Measurements from ENCODE around the gene CYP39A1. TPM values are rescaled to one million over a fixed set of nuclear protein-coding genes. Genes with fewer than 3 reads are reported as not detected.
A peak's percentile ranks its signal among the peaks of the same experiment; 100 is the strongest.

Gene CYP39A1
- total RNA-seq, 2 donors from 2014 or later: 6.0 to 6.3 TPM

DNA sequence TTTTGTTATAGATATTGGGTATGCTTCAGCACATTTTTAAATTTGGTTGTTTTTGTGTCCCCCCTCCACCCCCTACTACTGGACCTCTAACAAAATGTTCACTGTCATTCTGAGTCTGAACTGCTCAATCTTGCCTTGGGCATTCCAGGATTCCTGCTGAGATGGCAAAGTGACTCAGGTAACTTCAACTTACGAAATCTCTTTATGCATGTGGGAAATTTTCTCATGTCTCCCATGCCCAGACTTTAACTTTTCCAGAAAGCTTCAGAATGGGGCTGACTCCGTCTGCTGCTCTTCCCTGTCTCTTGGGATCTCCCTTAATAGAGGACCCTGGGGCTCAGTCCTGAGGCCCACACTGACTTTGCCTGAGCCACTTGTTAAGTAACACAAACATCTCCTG lies 14.0 kb downstream of the CYP39A1 start:
- Histone ChIP-seq H3K36me3 (replicated peaks in 1 of 2; ENCODE audit: insufficient read depth in 1 of 2, low read depth in 2 of 2) (no peaks in the 10 kb centered on the region), H3K9me3 (no peaks in the 10 kb centered on the region), H3K27ac (no peak overlapping the region), H3K27me3 (no peaks in the 10 kb centered on the region), H3K4me3 (no peak overlapping the region), H3K4me1 (no peaks in the 10 kb centered on the region)
- 87 to 90% methylated on average over 2 of the region's 2 CpGs for WGBS, 2 donors
- intact Hi-C loops (cut with DNase I): no loop called here
- TF ChIP-seq POLR2A (IDR thresholded peaks at IDR 0.05): no peak
- DNase-seq (no peak), ATAC-seq (no peak)

DNA sequence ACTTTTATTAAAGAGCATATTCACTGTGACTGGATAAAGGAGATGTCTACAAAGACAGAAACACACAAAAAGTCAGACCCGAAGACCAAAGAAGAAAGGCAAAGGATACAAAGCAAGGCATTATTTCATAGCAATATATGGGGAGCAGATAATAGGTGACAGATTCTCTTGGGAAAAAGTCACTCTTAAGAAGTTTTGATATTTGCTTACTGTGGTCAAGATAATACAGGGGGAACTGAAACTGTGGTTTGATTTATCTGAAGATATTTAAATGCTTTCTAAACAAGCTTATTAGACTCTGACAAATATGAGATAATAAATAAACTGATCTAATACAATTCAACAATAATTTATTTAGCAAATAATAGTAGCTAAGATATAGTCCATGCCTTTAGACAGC lies 14.7 kb downstream of the CYP39A1 start:
- no peaks in the 10 kb centered on the region for H3K36me3 ChIP-seq (replicated peaks in 1 of 2; ENCODE audit: insufficient read depth in 1 of 2, low read depth in 2 of 2)
- intact Hi-C loops (cut with DNase I): no loop called here
- 83 to 92% methylated on average over 1 of the region's 1 CpG for WGBS, 2 donors
- H3K27me3 ChIP-seq: no peaks in the 10 kb centered on the region
- H3K9me3 ChIP-seq: no peaks in the 10 kb centered on the region
- ATAC-seq (no peak), DNase-seq (no peak)
- no peak overlapping the region for H3K27ac ChIP-seq
- no peak overlapping the region for H3K4me3 ChIP-seq
- TF ChIP-seq, protein P1, sequence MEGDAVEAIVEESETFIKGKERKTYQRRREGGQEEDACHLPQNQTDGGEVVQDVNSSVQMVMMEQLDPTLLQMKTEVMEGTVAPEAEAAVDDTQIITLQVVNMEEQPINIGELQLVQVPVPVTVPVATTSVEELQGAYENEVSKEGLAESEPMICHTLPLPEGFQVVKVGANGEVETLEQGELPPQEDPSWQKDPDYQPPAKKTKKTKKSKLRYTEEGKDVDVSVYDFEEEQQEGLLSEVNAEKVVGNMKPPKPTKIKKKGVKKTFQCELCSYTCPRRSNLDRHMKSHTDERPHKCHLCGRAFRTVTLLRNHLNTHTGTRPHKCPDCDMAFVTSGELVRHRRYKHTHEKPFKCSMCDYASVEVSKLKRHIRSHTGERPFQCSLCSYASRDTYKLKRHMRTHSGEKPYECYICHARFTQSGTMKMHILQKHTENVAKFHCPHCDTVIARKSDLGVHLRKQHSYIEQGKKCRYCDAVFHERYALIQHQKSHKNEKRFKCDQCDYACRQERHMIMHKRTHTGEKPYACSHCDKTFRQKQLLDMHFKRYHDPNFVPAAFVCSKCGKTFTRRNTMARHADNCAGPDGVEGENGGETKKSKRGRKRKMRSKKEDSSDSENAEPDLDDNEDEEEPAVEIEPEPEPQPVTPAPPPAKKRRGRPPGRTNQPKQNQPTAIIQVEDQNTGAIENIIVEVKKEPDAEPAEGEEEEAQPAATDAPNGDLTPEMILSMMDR (IDR thresholded peaks at IDR 0.05): no peak
- no peak for TF ChIP-seq POLR2A (IDR thresholded peaks at IDR 0.05)
- H3K4me1 ChIP-seq: no peaks in the 10 kb centered on the region

DNA sequence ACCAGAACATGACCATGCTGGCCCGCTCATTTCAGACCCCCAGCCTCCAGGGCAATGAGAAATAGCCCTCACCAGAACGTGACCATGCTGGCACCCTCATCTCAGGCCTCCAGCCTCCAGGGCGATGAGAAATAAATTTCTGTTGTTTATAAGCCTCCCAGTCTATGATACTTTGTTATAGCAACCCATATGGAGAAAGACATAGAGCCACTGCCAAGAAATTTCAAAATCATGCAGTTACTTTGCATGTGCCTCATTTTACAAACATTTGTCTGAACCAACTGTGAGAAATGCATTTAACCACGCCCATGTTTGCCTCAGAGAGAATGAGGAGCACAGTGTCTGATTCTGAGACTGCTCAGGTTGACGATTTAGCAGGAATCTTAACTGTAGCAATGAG lies 15.5 kb downstream of the CYP39A1 start:
- WGBS, 2 donors: 83 to 92% methylated on average over 5 of the region's 5 CpGs
- no peaks in the 10 kb centered on the region for H3K36me3 ChIP-seq (replicated peaks in 1 of 2; ENCODE audit: insufficient read depth in 1 of 2, low read depth in 2 of 2)
- DNase-seq (no peak), ATAC-seq (peak; percentile 18)
- no peaks in the 10 kb centered on the region for H3K27me3 ChIP-seq
- H3K4me3 ChIP-seq: no peak overlapping the region
- H3K27ac ChIP-seq: no peak overlapping the region
- intact Hi-C loops (cut with DNase I): no loop called here
- no peaks in the 10 kb centered on the region for H3K4me1 ChIP-seq
- H3K9me3 ChIP-seq: no peaks in the 10 kb centered on the region
- no peak for TF ChIP-seq POLR2A (IDR thresholded peaks at IDR 0.05)
- TF ChIP-seq, protein P1 (IDR thresholded peaks at IDR 0.05): no peak

DNA sequence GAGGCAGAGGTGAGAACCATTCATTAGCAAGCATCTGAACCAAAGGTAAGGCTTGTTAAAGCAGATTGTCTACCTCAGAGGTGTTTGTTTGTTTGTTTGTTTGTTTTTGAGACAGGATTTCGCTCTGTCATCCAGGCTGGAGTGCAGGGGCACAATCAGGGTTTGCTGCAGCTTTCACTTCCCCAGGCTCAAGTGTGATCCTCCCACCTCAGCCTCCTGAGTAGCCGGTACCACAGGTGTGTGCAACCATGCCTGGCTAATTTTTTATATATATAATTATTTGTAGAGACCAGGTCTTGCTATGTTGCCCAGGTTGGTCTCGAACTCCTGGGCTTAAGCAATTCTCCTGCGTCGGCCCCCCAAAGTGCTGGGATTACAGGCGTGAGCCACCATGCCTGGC lies 17.2 kb downstream of the CYP39A1 start:
- intact Hi-C loops (cut with DNase I): no loop called here
- ATAC-seq (no peak), DNase-seq (no peak)
- no peaks in the 10 kb centered on the region for H3K36me3 ChIP-seq (replicated peaks in 1 of 2; ENCODE audit: insufficient read depth in 1 of 2, low read depth in 2 of 2)
- TF ChIP-seq POLR2A (IDR thresholded peaks at IDR 0.05): no peak
- TF ChIP-seq, protein P1 (IDR thresholded peaks at IDR 0.05): no peak
- 94 to 100% methylated on average over 6 of the region's 6 CpGs for WGBS, 2 donors
- no peak overlapping the region for H3K4me3 ChIP-seq
- no peak overlapping the region for H3K27ac ChIP-seq
- no peaks in the 10 kb centered on the region for H3K4me1 ChIP-seq
- no peaks in the 10 kb centered on the region for H3K27me3 ChIP-seq
- no peaks in the 10 kb centered on the region for H3K9me3 ChIP-seq

DNA sequence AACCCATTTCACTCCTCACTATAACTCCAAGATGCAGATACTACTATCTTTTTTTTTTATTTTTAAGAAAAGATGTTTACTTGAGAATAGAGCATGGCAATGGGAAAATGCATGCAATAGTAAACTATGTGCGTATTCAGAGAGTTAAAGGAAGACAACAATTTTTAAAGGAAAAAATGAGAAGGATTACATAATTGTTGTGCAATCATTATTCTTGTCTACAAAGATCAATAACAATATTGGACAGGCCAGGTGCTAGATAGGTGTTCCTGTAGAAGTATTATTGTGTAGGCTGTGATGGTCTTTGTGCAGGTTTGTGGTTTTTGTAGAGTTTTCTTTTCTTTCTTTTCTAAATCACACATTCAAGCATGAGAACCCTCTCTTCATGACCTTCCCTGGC lies 20.6 kb downstream of the CYP39A1 start:
- no peak overlapping the region for H3K27ac ChIP-seq
- H3K4me1 ChIP-seq: no peaks in the 10 kb centered on the region
- intact Hi-C loops (cut with DNase I): no loop called here
- DNase-seq (no peak), ATAC-seq (no peak)
- H3K9me3 ChIP-seq: no peaks in the 10 kb centered on the region
- TF ChIP-seq POLR2A (IDR thresholded peaks at IDR 0.05): no peak
- TF ChIP-seq, protein P1 (IDR thresholded peaks at IDR 0.05): no peak
- H3K4me3 ChIP-seq: no peak overlapping the region
- H3K27me3 ChIP-seq: no peaks in the 10 kb centered on the region
- H3K36me3 ChIP-seq (replicated peaks in 1 of 2; ENCODE audit: insufficient read depth in 1 of 2, low read depth in 2 of 2): no peaks in the 10 kb centered on the region
- WGBS, 2 donors: 84 to 92% methylated on average over 1 of the region's 1 CpG

Measured in body of pancreas (tissue), 4 donors.